Measurements from ENCODE around the gene PEX7.
"Not testable (repeated sequence)": the region's sequence is repeated elsewhere in the genome, so short reads cannot be mapped to it uniquely, and the experiment has no call there.

The PEX7 gene

GRCh38 chr6:136901212-136901784 lies 78.9 kb downstream of the PEX7 start:
- no peak for DNase-seq

- not testable (repeated sequence) for DNase-seq
These were observed 82.1 kb downstream of the PEX7 start for GRCh38 chr6:136904477-136904876.

GRCh38 chr6:136914947-136915346 lies 92.6 kb downstream of the PEX7 start:
- DNase-seq = no peak

GRCh38 chr6:136918706-136919105 lies 96.3 kb downstream of the PEX7 start:
- no peak for DNase-seq

GRCh38 chr6:136920216-136920615 lies 97.8 kb downstream of the PEX7 start:
- no peak for DNase-seq

GRCh38 chr6:136920671-136921380 lies 98.4 kb downstream of the PEX7 start:
- DNase-seq = no peak

- DNase-seq = no peak
These were observed 99.1 kb downstream of the PEX7 start for GRCh38 chr6:136921381-136921935.

- DNase-seq = no peak
These were observed 99.7 kb downstream of the PEX7 start, which contains the start of gene SLC35D3 for GRCh38 chr6:136921936-136922684. SLC35D3 (plus strand) TSS chr6:136922301; CDS start chr6:136922429, 128 bp downstream.

- DNase-seq = no peak
These were observed 100.3 kb downstream of the PEX7 start for GRCh38 chr6:136922685-136923006.

GRCh38 chr6:136923116-136923953 lies 100.9 kb downstream of the PEX7 start:
- no peak for DNase-seq

GRCh38 chr6:136923954-136924673 lies 101.7 kb downstream of the PEX7 start:
- no peak for DNase-seq

- no peak for DNase-seq
These were observed 104.0 kb downstream of the PEX7 start for GRCh38 chr6:136926383-136926782.

- no peak for DNase-seq
These were observed 104.9 kb downstream of the PEX7 start for GRCh38 chr6:136927292-136927691.

GRCh38 chr6:136930528-136930927 lies 108.1 kb downstream of the PEX7 start:
- DNase-seq = no peak

GRCh38 chr6:136932599-136932998 lies 110.2 kb downstream of the PEX7 start:
- DNase-seq = no peak

GRCh38 chr6:136945072-136945471 lies 122.7 kb downstream of the PEX7 start:
- DNase-seq = no peak

- DNase-seq = no peak
These were observed 123.3 kb downstream of the PEX7 start for GRCh38 chr6:136945711-136946121.

- DNase-seq = no peak
These were observed 124.6 kb downstream of the PEX7 start for GRCh38 chr6:136947037-136947436.

- not testable (repeated sequence) for DNase-seq
These were observed 127.6 kb downstream of the PEX7 start for GRCh38 chr6:136949957-136950356.

- DNase-seq = no peak
These were observed 128.2 kb downstream of the PEX7 start for GRCh38 chr6:136950436-136951126.

- DNase-seq = no peak
These were observed 130.4 kb downstream of the PEX7 start for GRCh38 chr6:136952714-136953260.
